Gastrocnemius medialis (tissue), 4 donors: ENCODE results near the gene EEF2KMT.
"Not testable (repeated sequence)": the region's sequence is repeated elsewhere in the genome, so short reads cannot be mapped to it uniquely, and the experiment has no call there.

Experiments used
- POLR2A ChIP-seq, 2 donors: fragments of 450-650 bp; IDR thresholded peaks; one replicate each; pipeline ENCODE4 v1.6.1; 2017; ENCODE audit warnings: antibody characterized with exemption in 2 of 2, mild to moderate bottlenecking in 2 of 2, moderate library complexity in 2 of 2
- TF ChIP-seq, protein P1 (sequence below), 5 experiments: fragments of 450-650 bp in 3 of 5; fragments of 200-600 bp in 2 of 5; sonication (generic) in 2 of 5; IDR thresholded peaks in 4 of 5; conservative IDR thresholded peaks in 1 of 5; 1 replicate in 4 of 5; 2 replicates in 1 of 5; pipeline ENCODE4 v1.5.1; 2016 to 2019; ENCODE audit warnings: antibody characterized with exemption in 5 of 5, mild to moderate bottlenecking in 3 of 5, moderate library complexity in 3 of 5

DNA sequence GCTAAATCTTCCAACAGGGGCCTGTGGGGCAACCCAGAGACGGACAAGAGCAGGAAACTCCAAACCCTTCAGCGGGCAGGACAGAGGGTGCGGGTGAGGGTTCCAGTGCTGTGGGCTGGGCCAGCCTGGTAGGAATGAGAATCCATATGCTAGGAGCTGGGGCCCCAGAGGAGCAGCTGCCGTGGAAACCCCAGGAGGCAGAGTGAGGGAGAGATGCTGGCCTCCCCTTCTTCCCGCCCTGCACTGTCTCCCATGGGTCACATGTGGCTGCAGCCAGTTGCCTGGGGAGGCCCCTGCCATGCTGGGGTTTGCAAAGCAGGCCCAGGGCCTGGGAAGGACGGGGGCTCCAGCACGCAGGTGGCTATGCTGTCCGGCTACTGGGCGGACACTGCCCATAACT is 4.5 kb downstream of the EEF2KMT start:
- TF ChIP-seq, protein P1, sequence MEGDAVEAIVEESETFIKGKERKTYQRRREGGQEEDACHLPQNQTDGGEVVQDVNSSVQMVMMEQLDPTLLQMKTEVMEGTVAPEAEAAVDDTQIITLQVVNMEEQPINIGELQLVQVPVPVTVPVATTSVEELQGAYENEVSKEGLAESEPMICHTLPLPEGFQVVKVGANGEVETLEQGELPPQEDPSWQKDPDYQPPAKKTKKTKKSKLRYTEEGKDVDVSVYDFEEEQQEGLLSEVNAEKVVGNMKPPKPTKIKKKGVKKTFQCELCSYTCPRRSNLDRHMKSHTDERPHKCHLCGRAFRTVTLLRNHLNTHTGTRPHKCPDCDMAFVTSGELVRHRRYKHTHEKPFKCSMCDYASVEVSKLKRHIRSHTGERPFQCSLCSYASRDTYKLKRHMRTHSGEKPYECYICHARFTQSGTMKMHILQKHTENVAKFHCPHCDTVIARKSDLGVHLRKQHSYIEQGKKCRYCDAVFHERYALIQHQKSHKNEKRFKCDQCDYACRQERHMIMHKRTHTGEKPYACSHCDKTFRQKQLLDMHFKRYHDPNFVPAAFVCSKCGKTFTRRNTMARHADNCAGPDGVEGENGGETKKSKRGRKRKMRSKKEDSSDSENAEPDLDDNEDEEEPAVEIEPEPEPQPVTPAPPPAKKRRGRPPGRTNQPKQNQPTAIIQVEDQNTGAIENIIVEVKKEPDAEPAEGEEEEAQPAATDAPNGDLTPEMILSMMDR (IDR thresholded peaks at IDR 0.05 in 4 of 5, conservative IDR thresholded peaks at IDR 0.05 in 1 of 5) = not testable (repeated sequence)
- not testable (repeated sequence) for TF ChIP-seq POLR2A (IDR thresholded peaks at IDR 0.05)
